GM19324 (cell line): ENCODE data around the gene NUP62.

Experiments used
- ATAC-seq: cut with Tn5 transposase; IDR thresholded peaks from one replicate; pipeline ENCODE4 v1.9.1; 2021; ENCODE audit warnings: mild to moderate bottlenecking, moderate library complexity; ENCODE audit not compliant: unreplicated experiment, low FRiP score

The NUP62 gene

DNA sequence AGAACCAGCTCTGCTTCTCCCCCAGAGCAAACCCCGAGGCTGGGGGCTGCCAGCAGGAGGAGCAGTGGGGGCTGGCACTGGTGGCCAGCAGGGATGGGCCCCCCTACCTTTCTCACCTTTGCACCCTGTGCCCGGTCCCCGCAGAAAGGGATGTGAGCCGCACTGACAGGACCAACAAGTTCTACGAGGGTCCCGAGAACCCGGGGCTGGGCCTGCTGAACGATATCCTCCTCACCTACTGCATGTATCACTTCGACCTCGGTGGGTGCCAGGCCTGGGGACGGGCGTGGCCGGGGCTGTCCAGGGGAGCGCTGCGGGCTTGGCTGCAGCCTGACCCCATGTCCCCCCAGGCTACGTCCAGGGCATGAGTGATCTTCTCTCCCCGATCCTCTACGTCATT is 45.2 kb downstream of the NUP62 start:
- no peak for ATAC-seq

DNA sequence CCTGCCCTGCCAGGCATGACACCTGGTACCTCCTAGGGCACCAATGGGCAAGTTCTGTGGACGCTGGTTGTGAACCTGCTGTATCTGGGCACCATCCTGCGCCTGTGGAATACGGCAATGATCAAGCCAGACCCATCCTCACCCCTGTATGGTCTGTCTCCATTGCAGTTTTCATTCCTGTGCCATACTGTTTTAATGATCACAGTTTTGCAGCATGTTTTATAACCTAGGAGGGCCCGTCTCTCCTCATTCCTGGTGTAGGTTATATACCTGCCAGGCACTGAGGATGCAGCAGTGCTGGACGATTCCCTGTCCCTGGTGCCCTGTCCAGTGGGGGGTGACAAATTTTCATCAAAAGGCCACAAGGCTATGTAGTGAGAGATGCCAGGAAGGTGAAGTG is 46.2 kb downstream of the NUP62 start:
- no peak for ATAC-seq

- ATAC-seq, result no peak
Measured at GRCh38 chr19:49882643-49883042, 46.7 kb downstream of the NUP62 start.

- no peak for ATAC-seq
Measured at GRCh38 chr19:49881672-49882394, 47.5 kb downstream of the NUP62 start.

- no peak for ATAC-seq
Measured at GRCh38 chr19:49881186-49881585, 48.1 kb downstream of the NUP62 start.

DNA sequence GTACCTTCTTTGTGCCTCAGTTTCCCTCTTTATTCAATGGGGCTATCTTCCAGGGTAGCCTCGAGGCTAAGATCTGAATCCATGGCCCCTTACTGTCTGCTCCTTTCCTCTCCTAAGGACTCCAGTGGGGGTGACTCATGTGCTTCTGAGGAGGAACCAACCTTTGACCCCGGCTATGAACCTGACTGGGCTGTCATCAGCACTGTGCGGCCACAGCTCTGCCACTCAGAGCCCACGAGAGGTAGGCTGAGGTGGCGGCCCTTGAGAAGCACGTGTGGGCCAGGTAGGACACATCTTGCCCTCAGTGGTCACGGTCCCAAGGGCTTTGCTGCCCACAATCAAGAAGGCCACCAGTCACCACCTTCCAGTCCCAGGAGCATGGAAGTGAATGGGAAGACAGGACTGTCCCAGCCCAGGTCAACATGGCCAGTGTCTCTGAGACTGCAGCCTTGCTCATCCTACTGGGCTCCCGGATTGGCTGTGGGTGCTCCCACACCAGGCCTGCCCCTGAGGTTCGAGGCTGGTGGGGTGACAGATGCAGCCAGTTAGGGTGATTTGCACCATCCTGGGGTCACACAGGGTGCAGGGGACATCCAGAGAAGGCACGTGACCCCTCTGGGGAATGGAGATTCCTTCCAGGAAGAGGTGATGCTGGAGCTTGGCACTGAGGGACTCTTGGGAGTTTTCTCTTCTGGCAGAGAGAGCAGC is 49.0 kb downstream of the NUP62 start:
- no peak for ATAC-seq

DNA sequence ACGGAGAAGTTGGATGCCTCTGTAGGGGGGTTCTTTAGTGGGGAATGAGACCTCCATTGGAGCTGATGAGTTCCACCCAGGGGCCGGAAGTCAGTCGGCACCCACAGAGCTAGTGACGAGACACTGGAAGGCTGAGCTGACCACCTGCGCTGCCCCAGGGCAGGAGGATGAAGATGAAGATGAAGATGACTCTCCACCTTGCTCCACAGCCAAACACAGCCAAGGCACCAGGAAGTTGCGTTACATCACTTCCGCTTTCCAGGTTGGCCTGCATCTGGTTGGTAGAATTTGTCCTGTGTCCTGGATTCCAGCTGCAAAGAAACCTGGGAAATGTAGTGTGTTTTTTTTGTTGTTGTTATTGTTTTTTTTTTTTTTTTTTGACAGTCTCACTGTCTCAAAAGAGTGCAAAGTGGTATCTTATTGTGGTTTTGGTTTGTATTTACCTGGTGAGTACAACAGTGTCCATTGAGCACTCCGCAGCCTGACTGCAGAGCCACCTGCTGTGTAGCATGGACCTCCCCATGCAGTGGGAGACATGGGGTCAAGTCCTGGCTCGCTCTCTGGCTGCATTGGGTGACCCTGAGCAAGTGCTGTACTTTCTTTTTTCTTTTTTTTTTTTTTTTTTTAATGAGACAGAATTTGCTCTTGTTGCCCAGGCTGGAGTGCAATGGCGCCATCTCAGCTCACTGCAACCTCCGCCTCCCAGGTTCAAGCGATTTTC is 49.9 kb downstream of the NUP62 start:
- ATAC-seq, result no peak

GRCh38 chr19:49878744-49879070 is 50.6 kb downstream of the NUP62 start:
- ATAC-seq, result no peak

- ATAC-seq, result peak; percentile 45
Measured at GRCh38 chr19:49877879-49878743, 51.2 kb downstream of the NUP62 start.

- ATAC-seq, result peak; percentile 71
Measured at GRCh38 chr19:49877020-49877878, 52.1 kb downstream of the NUP62 start, which contains the start of the genes AKT1S1 and TBC1D17. TSS of gene AKT1S1 (minus strand) at chr19:49877355. CDS start at chr19:49873295, 4,060 bp downstream. TSS of gene TBC1D17 (plus strand) at chr19:49877702. CDS start at chr19:49877724, 22 bp downstream.

DNA sequence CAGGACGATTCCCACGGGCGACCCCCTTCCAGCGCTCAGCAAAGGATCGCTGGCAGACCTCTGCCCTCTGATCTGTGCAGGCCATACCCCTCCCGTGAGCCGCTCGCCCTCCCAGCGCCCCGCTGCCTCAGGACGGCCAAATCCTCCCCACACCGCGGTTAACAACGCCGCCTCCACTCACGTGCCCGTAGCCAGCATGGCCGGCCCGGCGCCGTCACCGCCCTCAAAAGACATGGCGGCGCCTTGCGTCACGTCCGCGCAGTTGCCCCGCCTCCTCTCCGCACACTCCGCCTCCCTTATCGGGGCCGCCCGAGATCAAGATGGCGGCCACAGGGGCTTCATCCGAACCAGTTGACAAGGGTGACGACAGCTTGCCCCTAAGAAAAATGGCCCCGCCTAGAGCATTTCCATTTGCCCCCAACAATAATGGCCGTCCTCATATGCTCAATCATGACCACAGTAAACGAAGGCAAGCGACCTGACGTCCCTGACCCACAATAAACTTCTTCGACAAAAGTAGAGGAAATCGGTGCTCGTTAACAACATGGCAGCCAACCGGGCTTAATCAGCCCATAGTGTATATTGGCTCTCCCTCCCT is 52.8 kb downstream of the NUP62 start:
- peak; percentile 49 for ATAC-seq

DNA sequence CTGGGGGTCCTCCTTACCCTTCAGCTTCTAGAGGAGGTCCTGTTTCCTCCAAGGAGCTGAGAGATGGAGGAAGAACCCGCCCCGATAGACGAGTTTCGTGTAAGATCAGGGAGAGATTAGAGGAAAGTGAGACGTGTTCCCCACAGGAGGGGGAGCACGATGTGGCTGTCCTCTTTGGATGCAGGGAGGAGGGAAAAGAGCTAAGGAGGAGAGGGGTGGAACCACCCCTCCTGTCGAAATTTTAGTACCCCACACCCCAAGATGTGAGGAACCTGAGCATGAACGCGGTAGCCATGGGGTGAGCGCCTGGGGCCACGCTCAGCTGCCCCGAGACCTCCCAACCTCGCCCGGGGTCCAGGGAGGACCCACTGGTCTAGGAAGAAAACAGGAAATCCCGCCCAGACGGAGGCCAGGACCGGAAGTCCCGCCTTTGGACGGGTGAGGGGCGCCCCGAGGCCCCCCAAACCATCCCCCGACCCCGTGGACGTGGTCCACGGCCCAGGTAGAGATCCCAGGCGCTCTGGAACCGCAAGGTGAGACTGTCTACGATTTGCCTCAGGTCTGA is 53.4 kb downstream of the NUP62 start:
- no peak for ATAC-seq

DNA sequence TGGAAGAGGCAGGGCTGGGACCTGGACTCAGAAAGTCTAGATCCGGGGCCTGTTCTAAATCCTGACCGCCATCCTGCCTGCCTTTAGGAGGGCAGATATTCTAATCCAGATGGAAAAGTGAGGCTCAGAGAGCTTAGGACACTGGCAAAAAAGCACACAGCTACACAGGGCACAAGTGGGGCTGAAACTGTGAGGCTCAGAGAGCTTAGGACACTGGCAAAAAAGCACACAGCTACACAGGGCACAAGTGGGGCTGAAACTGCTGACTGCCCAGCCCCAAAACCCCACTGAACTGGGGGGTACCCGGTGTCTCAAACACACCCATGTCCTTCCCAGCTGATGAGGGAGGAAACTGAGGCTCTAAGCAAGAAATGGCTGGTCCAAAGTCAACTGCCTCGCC is 54.1 kb downstream of the NUP62 start:
- no peak for ATAC-seq

- no peak for ATAC-seq
Measured at GRCh38 chr19:49874503-49875157, 54.7 kb downstream of the NUP62 start.

DNA sequence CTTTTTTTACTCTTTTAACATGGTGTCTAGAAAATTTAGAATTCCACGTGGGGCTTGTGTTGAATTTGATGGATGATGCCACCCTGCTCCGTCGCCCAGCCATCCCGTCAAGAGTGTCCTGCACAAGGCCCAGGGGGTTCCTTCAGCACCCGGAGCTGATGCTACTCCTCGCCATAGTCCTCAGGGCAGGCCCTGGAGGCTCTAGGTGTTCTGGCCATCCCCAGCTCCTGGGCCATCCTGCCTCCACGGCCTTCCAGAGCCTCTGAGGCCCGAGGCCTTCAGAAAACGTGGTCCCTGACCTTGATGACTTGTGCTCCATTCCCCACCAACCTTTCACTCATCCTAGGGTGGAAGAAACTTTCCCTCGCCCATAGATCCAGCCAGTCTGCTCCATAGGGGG is 55.5 kb downstream of the NUP62 start:
- no peak for ATAC-seq

DNA sequence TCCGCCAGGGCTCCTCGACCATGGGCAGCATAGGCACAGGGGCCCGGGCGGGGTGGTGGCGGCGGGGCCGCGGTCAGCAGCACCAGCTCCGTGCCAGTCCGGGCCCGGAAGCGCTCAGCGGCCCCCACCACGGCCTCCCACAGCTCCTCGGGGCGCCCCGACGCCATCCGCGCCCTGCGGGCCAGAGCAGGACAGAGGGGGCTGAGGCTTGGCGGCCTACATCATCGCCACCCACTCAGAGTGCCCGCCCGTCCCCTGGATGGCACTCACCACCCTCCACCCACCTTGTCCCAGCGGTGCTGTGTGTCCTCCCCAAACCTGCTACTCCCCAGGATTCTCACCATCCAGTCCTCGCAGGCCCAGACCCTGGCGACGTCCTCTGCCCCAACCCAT is 56.2 kb downstream of the NUP62 start:
- no peak for ATAC-seq

DNA sequence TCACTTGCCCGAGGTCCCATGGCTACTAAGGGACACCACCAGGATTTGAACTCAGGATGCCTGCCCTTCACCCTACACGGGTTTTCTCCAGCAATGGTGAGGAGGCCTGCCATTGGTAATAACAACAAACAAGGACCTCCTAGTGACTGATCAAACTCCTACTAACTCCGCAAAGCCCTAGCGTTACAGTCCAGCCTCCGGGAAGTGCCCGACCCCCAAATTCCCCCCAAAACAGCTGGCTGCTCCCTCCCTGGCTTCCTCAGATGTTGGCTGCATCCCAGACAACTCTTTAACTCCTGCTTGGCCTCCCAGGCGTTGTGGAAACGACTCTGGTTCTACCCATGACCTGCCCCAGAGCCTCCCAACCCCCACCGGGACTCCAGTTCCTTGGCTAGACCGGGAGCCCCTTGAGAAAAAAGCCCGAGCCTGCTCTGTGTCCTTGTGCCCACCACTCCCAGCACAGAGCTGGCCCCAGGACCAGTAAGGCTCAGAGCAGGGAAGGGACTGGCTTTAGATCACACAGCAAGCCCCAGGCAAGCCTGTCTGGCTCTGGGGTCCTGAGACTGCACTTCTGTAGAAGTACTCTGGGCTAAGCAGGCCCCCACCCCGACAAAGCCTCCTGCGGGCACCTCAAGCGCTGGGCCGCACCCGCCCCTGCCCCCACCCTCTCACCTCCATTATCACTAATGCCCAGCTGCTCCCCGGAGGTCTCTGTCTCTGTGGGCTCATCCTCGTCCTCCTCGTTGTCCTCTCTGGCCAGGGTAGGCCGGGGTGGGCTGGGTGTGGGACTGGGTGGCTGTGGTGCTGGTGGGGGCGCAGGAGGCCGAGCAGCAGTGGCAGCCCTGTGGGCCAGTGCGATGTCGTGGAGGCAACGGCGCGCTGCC is 56.8 kb downstream of the NUP62 start:
- ATAC-seq, result no peak
